PC-9 (cell line): ENCODE measurements around the gene KAT6B.

Experiments
- EZH2 ChIP-seq: fragments of 200-600 bp; sonication (generic); IDR thresholded peaks from 2 replicates; pipeline ENCODE4 v1.8.0; 2017; ENCODE audit warnings: antibody characterized with exemption, low read depth
- TF ChIP-seq, protein P1 (sequence below): fragments of 200-600 bp; sonication (generic); conservative IDR thresholded peaks from 2 replicates; pipeline ENCODE4 v1.6.1; 2017; ENCODE audit warnings: mixed run types, antibody characterized with exemption, mild to moderate bottlenecking, moderate library complexity

DNA sequence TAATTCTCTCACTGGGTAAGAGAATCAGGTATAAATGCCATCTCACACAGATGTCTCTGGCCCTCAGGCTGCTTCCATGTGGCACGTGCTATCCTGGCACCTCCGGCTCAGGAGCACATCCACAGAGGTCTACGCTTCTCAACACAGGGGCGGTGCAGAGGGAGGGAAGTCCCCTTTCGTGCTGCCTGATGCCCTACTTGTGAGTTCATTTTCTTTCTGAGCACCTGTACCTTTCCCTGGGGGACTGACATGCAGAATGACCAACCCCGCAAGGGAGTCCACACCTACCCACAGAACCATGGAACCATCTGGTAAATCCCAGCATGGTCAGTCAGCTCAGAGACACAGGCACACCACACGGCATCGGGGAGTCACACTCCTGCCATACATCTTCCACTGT lies 186.1 kb downstream of the KAT6B start:
- TF ChIP-seq, protein P1, sequence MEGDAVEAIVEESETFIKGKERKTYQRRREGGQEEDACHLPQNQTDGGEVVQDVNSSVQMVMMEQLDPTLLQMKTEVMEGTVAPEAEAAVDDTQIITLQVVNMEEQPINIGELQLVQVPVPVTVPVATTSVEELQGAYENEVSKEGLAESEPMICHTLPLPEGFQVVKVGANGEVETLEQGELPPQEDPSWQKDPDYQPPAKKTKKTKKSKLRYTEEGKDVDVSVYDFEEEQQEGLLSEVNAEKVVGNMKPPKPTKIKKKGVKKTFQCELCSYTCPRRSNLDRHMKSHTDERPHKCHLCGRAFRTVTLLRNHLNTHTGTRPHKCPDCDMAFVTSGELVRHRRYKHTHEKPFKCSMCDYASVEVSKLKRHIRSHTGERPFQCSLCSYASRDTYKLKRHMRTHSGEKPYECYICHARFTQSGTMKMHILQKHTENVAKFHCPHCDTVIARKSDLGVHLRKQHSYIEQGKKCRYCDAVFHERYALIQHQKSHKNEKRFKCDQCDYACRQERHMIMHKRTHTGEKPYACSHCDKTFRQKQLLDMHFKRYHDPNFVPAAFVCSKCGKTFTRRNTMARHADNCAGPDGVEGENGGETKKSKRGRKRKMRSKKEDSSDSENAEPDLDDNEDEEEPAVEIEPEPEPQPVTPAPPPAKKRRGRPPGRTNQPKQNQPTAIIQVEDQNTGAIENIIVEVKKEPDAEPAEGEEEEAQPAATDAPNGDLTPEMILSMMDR: no peak
- no peak for TF ChIP-seq EZH2
